Testis (tissue), 3 donors: ENCODE data around the gene SSR2. TPM values are rescaled to one million over a fixed set of nuclear protein-coding genes. Genes with fewer than 3 reads are reported as not detected.
A peak's percentile ranks its signal among the peaks of the same experiment; 100 is the strongest.

Source experiments
- DNase-seq: peaks from one replicate; pipeline ENCODE4 v3.0.0-alpha.2; 2019
- H3K27ac ChIP-seq, 2 donors: fragments of 200-600 bp; sonication (generic); one replicate each; pipeline ENCODE4 v1.5.1; 2019
- H3K27me3 ChIP-seq: fragments of 200-600 bp; sonication (generic); one replicate; pipeline ENCODE4 v1.5.1; 2019
- H3K36me3 ChIP-seq: fragments of 200-600 bp; sonication (generic); one replicate; pipeline ENCODE4 v1.5.1; 2017; ENCODE audit warnings: low read depth; ENCODE audit errors: missing control alignments
- H3K4me1 ChIP-seq: fragments of 200-600 bp; sonication (generic); one replicate; pipeline ENCODE4 v1.5.1; 2019
- H3K4me3 ChIP-seq, 2 donors: fragments of 200-600 bp; sonication (generic); one replicate each; pipeline ENCODE4 v1.5.1; 2017 to 2019
- H3K9me3 ChIP-seq: fragments of 200-600 bp; sonication (generic); one replicate; pipeline ENCODE4 v1.5.1; 2017
- CTCF ChIP-seq, 3 experiments: fragments of 450-650 bp in 2 of 3; fragments of 200-600 bp in 1 of 3; sonication (generic) in 1 of 3; IDR thresholded peaks; one replicate each; pipeline ENCODE4 v1.5.1; 2016 to 2019; ENCODE audit warnings: antibody characterized with exemption in 3 of 3, mild to moderate bottlenecking in 2 of 3, moderate library complexity in 1 of 3
- POLR2A ChIP-seq: fragments of 450-650 bp; IDR thresholded peaks from one replicate; pipeline ENCODE4 v1.6.1; 2017; ENCODE audit warnings: antibody characterized with exemption, mild to moderate bottlenecking, moderate library complexity
- WGBS, 2 donors: methylation state at CpG; one replicate each; pipeline ENCODE4 v1.1.5; 2018; 5-methylcytosine and 5-hydroxymethylcytosine counted together
- intact Hi-C: fragments of 100-400 bp; cut with DNase I; formaldehyde crosslinking; loops from one replicate; pipeline ENCODE4 v1.15.1; 2023; ENCODE audit warnings: low total_unique reads
- polyA plus RNA-seq: library from polyadenylated mRNA; stranded (reverse); fragments of 350-450 nt; fragmentation: Illumina TruSeq; extraction: RNeasy Lipid Tissue Mini Kit (QIAGEN cat#74804); gene quantifications from one replicate; pipeline ENCODE4 v1.2.3, GENCODE V29; 2014; ENCODE audit warnings: low read depth, low replicate concordance; ENCODE audit not compliant: insufficient read depth
- total RNA-seq, 2 donors: library from RNA; depleted of rRNA; stranded (reverse); fragments of >200 nt; gene quantifications; one replicate each; pipeline ENCODE4 v1.2.3, GENCODE V29; 2016

Gene SSR2
- total and polyA plus RNA-seq, 3 donors from 2014 or later: 170 to 289 (median 216) TPM

DNA sequence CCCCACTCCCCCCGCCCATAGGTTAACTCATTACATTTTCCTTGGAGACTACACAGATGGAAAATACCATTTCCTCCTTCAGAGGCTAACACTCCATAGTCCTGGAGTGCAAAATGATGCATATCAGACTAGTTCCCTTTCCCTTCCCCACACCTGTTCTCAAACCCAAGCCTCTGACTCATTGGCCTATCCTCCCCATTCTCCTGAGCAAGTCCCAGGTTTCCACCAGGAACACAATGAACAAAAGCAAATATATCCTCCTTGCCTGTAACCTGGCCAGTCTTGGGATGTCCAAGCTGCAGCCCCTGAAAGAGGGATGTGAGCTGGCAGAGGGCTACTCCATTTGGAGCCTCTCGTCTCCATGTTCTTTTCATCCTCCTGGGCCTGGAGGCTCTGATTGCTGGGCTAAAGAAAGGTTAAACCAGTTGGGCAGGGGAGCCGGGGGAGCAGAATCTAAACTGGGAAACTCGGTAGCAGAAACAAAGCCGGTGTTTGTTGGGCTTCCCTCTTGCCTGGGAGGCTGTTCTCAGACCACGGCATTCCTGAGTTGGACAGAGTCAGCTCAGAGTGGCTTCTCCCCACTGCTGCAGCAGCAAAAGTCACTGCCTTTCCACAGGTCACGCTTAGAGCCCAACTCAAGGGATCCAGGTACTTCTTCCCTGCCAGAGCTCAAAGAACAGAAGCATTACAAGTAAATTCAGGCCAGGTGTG is 13.9 kb downstream of the SSR2 start:
- Histone ChIP-seq H3K4me3 (no peak overlapping the region), H3K27ac (no peak overlapping the region), H3K27me3 (no peaks in the 10 kb centered on the region), H3K4me1 (peaks cover 11% of the 10 kb centered on the region), H3K36me3 (no peaks in the 10 kb centered on the region), H3K9me3 (no peaks in the 10 kb centered on the region)
- DNase-seq: peak; percentile 35
- TF ChIP-seq CTCF (IDR thresholded peaks at IDR 0.05) (no peak), POLR2A (no peak)
- intact Hi-C loops: no loop called here
- 56 to 57% methylated on average over 7 of the region's 7 CpGs for WGBS, 2 donors

DNA sequence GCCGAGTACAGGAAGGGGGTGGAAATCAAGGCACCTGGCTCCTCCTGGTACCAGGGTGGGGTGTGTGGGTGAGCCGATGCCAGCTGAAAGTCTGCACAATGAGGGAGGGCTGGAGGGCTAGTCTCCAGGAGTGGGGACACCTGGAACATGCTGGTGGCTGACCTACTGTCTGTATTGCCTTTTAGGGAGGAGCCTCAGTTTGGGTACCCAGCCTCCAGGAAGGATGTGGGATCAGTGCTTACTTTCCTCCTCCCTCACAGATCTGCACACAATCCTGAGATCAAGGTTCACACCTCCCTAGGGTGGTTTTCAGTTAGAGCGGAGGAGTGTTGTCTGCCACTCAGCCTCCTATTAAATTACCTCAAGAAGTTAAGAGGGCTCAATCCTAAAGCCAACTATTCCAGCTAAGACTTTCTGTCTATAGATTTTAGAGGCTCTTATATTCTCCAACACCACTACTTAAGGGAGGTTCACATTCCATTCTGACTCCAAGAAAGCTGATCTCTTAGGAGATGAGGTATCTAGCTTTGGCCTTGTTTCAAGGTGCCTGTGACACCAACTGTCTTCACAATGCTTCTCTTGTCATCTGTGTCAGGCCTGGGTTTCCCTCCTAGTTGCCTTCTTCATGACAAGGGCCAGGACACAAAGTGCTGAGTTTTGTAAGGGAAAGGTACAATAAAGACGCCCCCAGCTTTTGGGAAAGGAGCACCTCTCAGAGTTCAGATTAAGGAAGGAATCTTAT is 15.7 kb downstream of the SSR2 start:
- no peaks in the 10 kb centered on the region for H3K9me3 ChIP-seq
- intact Hi-C loops: no loop called here
- no peak overlapping the region for H3K27ac ChIP-seq
- no peak for DNase-seq
- no peak for TF ChIP-seq CTCF (IDR thresholded peaks at IDR 0.05)
- no peak for TF ChIP-seq POLR2A
- peaks cover 25% of the 10 kb centered on the region for H3K4me1 ChIP-seq
- H3K4me3 ChIP-seq: no peak overlapping the region
- no peaks in the 10 kb centered on the region for H3K27me3 ChIP-seq
- 55 to 72% methylated on average over 4 of the region's 4 CpGs for WGBS, 2 donors
- no peaks in the 10 kb centered on the region for H3K36me3 ChIP-seq

DNA sequence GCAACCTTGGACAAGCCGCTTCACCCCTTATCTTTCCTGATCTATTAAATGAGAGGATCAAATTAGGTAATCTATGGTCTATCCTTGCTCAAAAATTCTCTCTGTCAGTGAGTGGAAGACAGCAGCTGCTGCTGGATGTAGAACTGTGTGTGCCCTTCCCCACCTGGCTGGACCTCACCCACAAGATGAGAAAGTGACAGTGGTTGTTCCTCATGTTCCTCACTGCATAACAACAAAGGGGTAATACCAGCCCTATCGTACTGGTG is 16.9 kb downstream of the SSR2 start:
- Histone ChIP-seq H3K27ac (no peak overlapping the region), H3K4me3 (no peak overlapping the region), H3K36me3 (no peaks in the 10 kb centered on the region), H3K9me3 (no peaks in the 10 kb centered on the region), H3K4me1 (peaks cover 25% of the 10 kb centered on the region), H3K27me3 (no peaks in the 10 kb centered on the region)
- intact Hi-C loops: no loop called here
- no peak for DNase-seq
- no peak for TF ChIP-seq POLR2A
- no peak for TF ChIP-seq CTCF (IDR thresholded peaks at IDR 0.05)
- 44 to 45% methylated on average over 2 of the region's 2 CpGs for WGBS, 2 donors

GRCh38 chr1:156002188-156002911 is 18.4 kb downstream of the SSR2 start:
- intact Hi-C loops: no loop called here
- H3K36me3 ChIP-seq: no peaks in the 10 kb centered on the region
- no peak for DNase-seq
- H3K27me3 ChIP-seq: no peaks in the 10 kb centered on the region
- H3K9me3 ChIP-seq: no peaks in the 10 kb centered on the region
- H3K4me3 ChIP-seq: no peak overlapping the region
- TF ChIP-seq POLR2A: no peak
- TF ChIP-seq CTCF (IDR thresholded peaks at IDR 0.05): no peak
- H3K4me1 ChIP-seq: peaks cover 25% of the 10 kb centered on the region
- 76 to 87% methylated on average over 3 of the region's 3 CpGs for WGBS, 2 donors
- H3K27ac ChIP-seq: no peak overlapping the region
